Body of pancreas (tissue), 4 donors: ENCODE data around the gene CHD8. TPM values are rescaled to one million over a fixed set of nuclear protein-coding genes. Genes with fewer than 3 reads are reported as not detected.
"Not testable (repeated sequence)": the region's sequence is repeated elsewhere in the genome, so short reads cannot be mapped to it uniquely, and the experiment has no call there.

Source experiments
- ATAC-seq: fragments of 150-250 bp; one replicate; pipeline ENCODE4 v1.9.1; 2016
- DNase-seq, 4 donors: peaks; one replicate each; pipeline ENCODE4 v3.0.0-alpha.2; 2019
- H3K27ac ChIP-seq, 4 donors: fragments of 200-600 bp; sonication (generic); 1 replicate in 3 of 4; 2 replicates in 1 of 4; pipeline versions ENCODE4 v1.5.1 to v1.6.1; 2016 to 2019; ENCODE audit warnings: mild to moderate bottlenecking in 1 of 4, mixed read lengths in 1 of 4, moderate library complexity in 1 of 4
- H3K27me3 ChIP-seq, 2 donors: fragments of 200-600 bp; sonication (generic); one replicate each; pipeline ENCODE4 v1.6.0; 2016; ENCODE audit warnings: mild to moderate bottlenecking in 1 of 2
- H3K36me3 ChIP-seq, 2 donors: fragments of 200-600 bp; sonication (generic); replicated peaks in 1 of 2; 2 replicates each; pipeline ENCODE4 v1.5.1; 2016; ENCODE audit warnings: low read depth in 2 of 2; ENCODE audit not compliant: insufficient read depth in 1 of 2
- H3K4me1 ChIP-seq: fragments of 200-600 bp; sonication (generic); one replicate; pipeline ENCODE4 v1.6.0; 2016
- H3K4me3 ChIP-seq, 2 donors: fragments of 200-600 bp; sonication (generic); 1 replicate in 1 of 2; 2 replicates in 1 of 2; pipeline ENCODE4 v1.5.1; 2016 to 2019
- H3K9me3 ChIP-seq, 3 donors: fragments of 200-600 bp; sonication (generic); 1 replicate in 2 of 3; 2 replicates in 1 of 3; pipeline ENCODE4 v1.5.1; 2016
- POLR2A ChIP-seq, 3 donors: fragments of 450-650 bp; IDR thresholded peaks; one replicate each; pipeline ENCODE4 v1.6.1; 2016; ENCODE audit warnings: antibody characterized with exemption in 3 of 3, mild to moderate bottlenecking in 2 of 3
- WGBS, 2 donors: methylation state at CpG; one replicate each; pipeline ENCODE4 v1.1.5; 2017; 5-methylcytosine and 5-hydroxymethylcytosine counted together
- intact Hi-C: fragments of 100-400 bp; cut with DNase I; formaldehyde crosslinking; loops from one replicate; pipeline ENCODE4 v1.15.1; 2023
- total RNA-seq, 2 donors: library from RNA; depleted of rRNA; stranded (reverse); fragments of >200 nt; gene quantifications; one replicate each; pipeline ENCODE4 v1.1.0, GENCODE V29; 2016
- TF ChIP-seq, protein P1 (sequence below), 7 experiments: fragments of 450-650 bp in 4 of 7; fragments of 200-600 bp in 3 of 7; sonication (generic) in 3 of 7; IDR thresholded peaks; one replicate each; pipeline ENCODE4 v1.5.1; 2016 to 2019; ENCODE audit warnings: antibody characterized with exemption in 7 of 7

The CHD8 gene
- total RNA-seq, 2 donors from 2014 or later = 33.2 to 72.2 TPM

DNA sequence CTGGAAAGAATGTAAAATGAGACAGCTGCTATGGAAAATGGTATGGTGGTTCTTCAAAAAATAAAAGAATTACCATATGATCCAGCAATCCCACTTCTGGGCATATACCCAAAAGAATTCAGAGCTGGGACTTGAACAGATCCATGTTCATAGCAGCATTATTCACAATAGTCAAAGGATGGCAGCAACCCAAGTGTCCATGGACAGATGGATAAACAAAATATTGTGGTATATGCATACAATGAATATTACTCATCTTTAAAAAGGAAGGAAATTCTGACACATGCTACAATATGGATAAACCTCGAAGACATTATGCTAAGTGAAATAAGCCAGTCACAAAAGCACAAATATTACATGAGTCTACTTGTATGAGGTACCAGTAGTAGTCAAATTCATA, 11.7 kb upstream of the CHD8 start:
- peaks cover 0 to 18% of the 10 kb centered on the region in 2 donors for H3K36me3 ChIP-seq

DNA sequence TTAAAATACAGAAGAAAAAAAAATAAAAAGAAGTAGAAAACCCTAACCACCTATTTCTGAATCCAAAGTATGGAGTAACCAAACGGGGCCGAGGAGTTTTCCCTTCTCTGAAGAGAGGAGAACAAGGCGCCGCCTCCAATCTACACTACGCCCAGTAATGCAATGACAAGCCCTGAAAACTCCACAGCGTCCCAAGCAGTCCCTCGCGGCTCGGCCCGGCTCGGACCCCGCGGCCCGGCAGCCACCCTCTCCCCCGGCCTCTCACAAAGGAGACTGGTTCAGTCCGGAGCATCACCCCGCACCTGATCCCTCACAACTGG, 371 bp downstream of the CHD8 start:
- Histone ChIP-seq H3K9me3 (no peaks in the 10 kb centered on the region), H3K4me1 (peaks cover 27% of the 10 kb centered on the region), H3K4me3 (peak overlapping the region; percentile 35 to 53), H3K27me3 (no peaks in the 10 kb centered on the region), H3K36me3 (no peaks in the 10 kb centered on the region), H3K27ac (peak overlapping the region; percentile 37 to 98 (median 96))
- no peak for DNase-seq
- peak; percentile 8 for ATAC-seq
- intact Hi-C loops = no loop called here
- 0 to 1% methylated on average over 17 of the region's 17 CpGs for WGBS, 2 donors
- no peak for TF ChIP-seq POLR2A (IDR thresholded peaks at IDR 0.05)

More for the DNA sequence above, 11.7 kb upstream of the CHD8 start:
- ATAC-seq (no peak), DNase-seq (no peak)
- intact Hi-C loops = no loop called here
- Histone ChIP-seq H3K4me1 (no peaks in the 10 kb centered on the region), H3K27me3 (no peaks in the 10 kb centered on the region), H3K4me3 (no peak overlapping the region), H3K9me3 (no peaks in the 10 kb centered on the region), H3K27ac (no peak overlapping the region)
- TF ChIP-seq, protein P1, sequence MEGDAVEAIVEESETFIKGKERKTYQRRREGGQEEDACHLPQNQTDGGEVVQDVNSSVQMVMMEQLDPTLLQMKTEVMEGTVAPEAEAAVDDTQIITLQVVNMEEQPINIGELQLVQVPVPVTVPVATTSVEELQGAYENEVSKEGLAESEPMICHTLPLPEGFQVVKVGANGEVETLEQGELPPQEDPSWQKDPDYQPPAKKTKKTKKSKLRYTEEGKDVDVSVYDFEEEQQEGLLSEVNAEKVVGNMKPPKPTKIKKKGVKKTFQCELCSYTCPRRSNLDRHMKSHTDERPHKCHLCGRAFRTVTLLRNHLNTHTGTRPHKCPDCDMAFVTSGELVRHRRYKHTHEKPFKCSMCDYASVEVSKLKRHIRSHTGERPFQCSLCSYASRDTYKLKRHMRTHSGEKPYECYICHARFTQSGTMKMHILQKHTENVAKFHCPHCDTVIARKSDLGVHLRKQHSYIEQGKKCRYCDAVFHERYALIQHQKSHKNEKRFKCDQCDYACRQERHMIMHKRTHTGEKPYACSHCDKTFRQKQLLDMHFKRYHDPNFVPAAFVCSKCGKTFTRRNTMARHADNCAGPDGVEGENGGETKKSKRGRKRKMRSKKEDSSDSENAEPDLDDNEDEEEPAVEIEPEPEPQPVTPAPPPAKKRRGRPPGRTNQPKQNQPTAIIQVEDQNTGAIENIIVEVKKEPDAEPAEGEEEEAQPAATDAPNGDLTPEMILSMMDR (IDR thresholded peaks at IDR 0.05) = no peak
- TF ChIP-seq POLR2A (IDR thresholded peaks at IDR 0.05) = no peak
- 67 to 84% methylated on average over 1 of the region's 1 CpG for WGBS, 2 donors

DNA sequence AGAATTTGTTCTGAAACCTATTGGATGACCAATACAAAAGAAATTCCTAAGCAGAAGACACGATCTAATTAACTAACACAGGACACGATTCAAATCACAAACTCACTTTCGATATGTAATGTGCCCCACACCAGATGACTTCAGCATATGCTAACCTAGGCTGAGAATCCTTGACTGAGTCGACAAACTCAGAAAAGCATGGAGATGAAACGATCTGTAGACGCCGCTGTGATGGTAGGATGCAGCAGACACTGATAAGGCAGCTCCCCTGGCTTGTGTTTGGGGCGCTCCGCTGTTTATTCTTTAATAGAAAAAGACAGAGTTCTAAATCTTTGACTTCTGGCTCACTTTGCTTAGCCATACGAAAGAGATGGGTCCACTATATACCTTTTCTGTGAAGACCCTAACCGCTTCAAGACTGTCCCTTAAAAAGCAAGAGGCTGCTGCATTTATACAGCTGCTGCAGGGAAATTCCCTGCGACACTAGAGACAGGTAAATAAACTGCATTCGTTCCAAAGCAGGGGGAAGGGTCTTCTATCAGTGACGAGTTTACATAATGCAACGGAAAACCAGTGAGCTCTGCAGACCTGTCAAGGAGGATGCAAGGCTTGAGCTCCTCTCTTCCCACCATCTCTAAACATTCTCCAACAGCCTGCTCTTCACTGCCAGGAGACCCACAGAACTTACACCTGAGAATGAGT, 929 bp downstream of the CHD8 start:
- TF ChIP-seq, protein P1 (IDR thresholded peaks at IDR 0.05) = no peak
- TF ChIP-seq POLR2A (IDR thresholded peaks at IDR 0.05) = no peak
- peak overlapping the region; percentile 35 to 53 for H3K4me3 ChIP-seq
- ATAC-seq (no peak), DNase-seq (no peak)
- no peaks in the 10 kb centered on the region for H3K27me3 ChIP-seq
- peak overlapping the region; percentile 37 to 98 (median 96) for H3K27ac ChIP-seq
- H3K36me3 ChIP-seq = no peaks in the 10 kb centered on the region
- peaks cover 27% of the 10 kb centered on the region for H3K4me1 ChIP-seq
- H3K9me3 ChIP-seq = no peaks in the 10 kb centered on the region
- intact Hi-C loops = no loop called here
- WGBS, 2 donors = 8 to 11% methylated on average over 15 of the region's 15 CpGs

DNA sequence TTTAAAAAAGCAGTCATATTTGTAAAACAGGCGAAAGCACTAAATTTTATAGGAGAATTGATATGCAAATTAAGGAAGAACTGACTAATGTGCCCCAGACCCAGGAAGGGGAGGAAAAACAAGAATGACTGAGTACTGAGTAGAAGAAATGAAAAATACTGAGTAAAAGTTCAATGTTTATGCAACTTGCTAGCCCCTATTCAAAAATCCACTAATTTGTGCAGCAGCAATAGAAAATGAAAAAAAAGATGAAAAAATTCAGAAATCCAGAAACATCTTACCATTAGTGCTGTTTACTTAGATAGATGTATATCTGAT, 6.1 kb downstream of the CHD8 start:
- Histone ChIP-seq H3K4me3 (no peak overlapping the region), H3K4me1 (peaks cover 14% of the 10 kb centered on the region), H3K27ac (no peak overlapping the region), H3K9me3 (no peaks in the 10 kb centered on the region), H3K36me3 (no peaks in the 10 kb centered on the region), H3K27me3 (no peaks in the 10 kb centered on the region)
- DNase-seq (no peak), ATAC-seq (no peak)
- TF ChIP-seq, protein P1 (IDR thresholded peaks at IDR 0.05) = no peak
- no peak for TF ChIP-seq POLR2A (IDR thresholded peaks at IDR 0.05)
- intact Hi-C loops = no loop called here
- 77 to 93% methylated on average over 1 of the region's 1 CpG for WGBS, 2 donors

DNA sequence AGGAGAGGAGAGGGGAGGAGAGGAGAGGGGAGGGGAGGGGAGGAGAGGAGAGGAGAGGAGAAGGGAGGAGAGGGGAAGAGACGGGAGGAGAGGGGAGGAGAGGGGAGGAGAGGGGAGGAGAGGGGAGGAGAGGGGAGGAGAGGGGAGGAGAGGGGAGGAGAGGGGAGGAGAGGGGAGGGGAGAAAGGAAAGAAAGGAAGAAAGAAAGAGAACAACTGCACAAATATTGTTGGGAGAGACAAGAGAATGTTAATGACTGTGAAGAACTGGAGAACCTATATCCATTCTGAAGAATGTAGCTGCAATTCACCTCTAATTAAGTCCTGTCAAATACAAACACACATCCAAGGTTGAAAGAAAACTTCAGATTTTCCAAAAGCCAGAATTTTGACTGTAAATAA, 13.3 kb downstream of the CHD8 start:
- H3K4me1 ChIP-seq, ATAC-seq, H3K36me3 ChIP-seq, H3K4me3 ChIP-seq, DNase-seq, H3K9me3 ChIP-seq, H3K27ac ChIP-seq, intact Hi-C loops, H3K27me3 ChIP-seq: not testable (repeated sequence)
- 82% methylated on average over 1 of the region's 1 CpG; no CpG with 5 or more reads in 1 of the 2 donors for WGBS, 2 donors

DNA sequence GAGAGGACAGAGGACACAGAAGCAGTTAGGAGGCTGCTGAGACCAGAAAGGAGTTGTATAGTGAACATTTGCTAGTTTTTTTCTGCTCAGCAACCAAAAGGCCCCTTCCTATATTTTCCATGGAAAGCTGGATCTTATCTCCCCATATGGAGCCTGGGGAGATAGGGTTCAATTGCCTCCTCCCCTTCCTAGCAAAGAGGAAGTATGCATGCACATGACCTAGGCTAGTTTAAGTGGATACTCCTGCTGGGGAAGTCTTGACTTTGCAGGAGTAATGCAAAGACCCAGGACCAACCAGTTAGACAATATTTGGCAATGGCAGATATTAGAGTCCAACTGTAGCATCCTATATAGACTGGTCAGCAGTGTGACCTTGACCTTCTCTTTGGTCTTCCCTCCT, 15.1 kb downstream of the CHD8 start:
- Histone ChIP-seq H3K9me3 (no peaks in the 10 kb centered on the region), H3K4me3 (no peak overlapping the region), H3K27ac (no peak overlapping the region), H3K27me3 (no peaks in the 10 kb centered on the region), H3K36me3 (no peaks in the 10 kb centered on the region), H3K4me1 (peaks cover 16% of the 10 kb centered on the region)
- no peak for DNase-seq
- TF ChIP-seq POLR2A (IDR thresholded peaks at IDR 0.05) = no peak
- TF ChIP-seq, protein P1 (IDR thresholded peaks at IDR 0.05) = no peak
- ATAC-seq = no peak
- intact Hi-C loops = no loop called here
